PC-3 (cell line): ENCODE results near the gene FIGLA. TPM values are rescaled to one million over a fixed set of nuclear protein-coding genes. Genes with fewer than 3 reads are reported as not detected.

Experiments
- ATAC-seq: fragments of 200-7000 bp; cut with Tn5 transposase; 2 replicates; pipeline ENCODE4 v1.9.1; 2020; ENCODE audit warnings: mild to moderate bottlenecking, moderate library complexity
- BruUV-seq: library from RNA; stranded (reverse); fragments of 400-500 nt; replicated peaks from 2 replicates; lab custom pipeline; 2021; lab: Mats Ljungman, UMichigan
- CTCF ChIA-PET: fragments of 300-600 bp; sonication (Branson Sonifier 250); formaldehyde crosslinking; loops from one replicate; lab custom pipeline; 2022; ENCODE audit warnings: antibody characterized with exemption; lab: Charles Lee
- POLR2A ChIA-PET: fragments of 300-600 bp; sonication (Branson Sonifier 250); formaldehyde crosslinking; loops from one replicate; lab custom pipeline; 2022; ENCODE audit warnings: antibody characterized with exemption; ENCODE audit not compliant: unreplicated experiment; lab: Charles Lee
- DNase-seq: peaks from one replicate; pipeline ENCODE4 v3.0.0-alpha.2; 2015
- H2AFZ ChIP-seq: fragments of 300-600 bp; sonication (generic); 2 replicates; pipeline ENCODE4 v1.6.0; 2016; ENCODE audit warnings: antibody characterized with exemption, low read length
- H3F3A ChIP-seq: fragments of 300-600 bp; sonication (generic); one replicate; pipeline ENCODE4 v1.6.0; 2017; ENCODE audit warnings: antibody characterized with exemption, low read length, control low read depth, mild to moderate bottlenecking; ENCODE audit not compliant: unreplicated experiment
- H3K27ac ChIP-seq: fragments of 300-600 bp; sonication (generic); 2 replicates; pipeline ENCODE4 v1.5.1; 2016; ENCODE audit warnings: mild to moderate bottlenecking, low read length
- H3K27me3 ChIP-seq: fragments of 300-600 bp; sonication (generic); 2 replicates; pipeline ENCODE4 v1.6.1; 2016; ENCODE audit warnings: low read length, mixed read lengths
- H3K36me3 ChIP-seq: fragments of 300-600 bp; sonication (generic); 2 replicates; pipeline ENCODE4 v1.6.1; 2016; ENCODE audit warnings: low read depth, mixed run types, low read length, mixed read lengths
- H3K4me1 ChIP-seq: fragments of 300-600 bp; sonication (generic); 2 replicates; pipeline ENCODE4 v1.5.1; 2016; ENCODE audit warnings: low read length; ENCODE audit not compliant: insufficient read depth
- H3K4me2 ChIP-seq: fragments of 300-600 bp; sonication (generic); 2 replicates; pipeline ENCODE4 v1.6.0; 2016; ENCODE audit warnings: low read length
- H3K4me3 ChIP-seq: fragments of 300-600 bp; sonication (generic); 2 replicates; pipeline ENCODE4 v1.5.1; 2016; ENCODE audit warnings: mild to moderate bottlenecking, low read length, mixed read lengths
- H3K79me2 ChIP-seq: fragments of 300-600 bp; sonication (generic); 2 replicates; pipeline ENCODE4 v1.6.1; 2017; ENCODE audit warnings: low read length, mixed read lengths
- H3K9ac ChIP-seq: fragments of 300-600 bp; sonication (generic); 2 replicates; pipeline ENCODE4 v1.6.0; 2016; ENCODE audit warnings: mild to moderate bottlenecking, low read length
- H3K9me2 ChIP-seq: fragments of 300-600 bp; sonication (generic); replicated peaks from 2 replicates; pipeline ENCODE4 v1.6.1; 2016; ENCODE audit warnings: mixed run types, low read length, mixed read lengths
- H3K9me3 ChIP-seq: fragments of 300-600 bp; sonication (generic); 2 replicates; pipeline ENCODE4 v1.6.1; 2016; ENCODE audit warnings: low read length, mixed read lengths
- H4K20me1 ChIP-seq: fragments of 300-600 bp; sonication (generic); 2 replicates; pipeline ENCODE4 v1.6.1; 2016; ENCODE audit warnings: low read length, mixed read lengths
- CTCF ChIP-seq: fragments of 300-600 bp; sonication (generic); conservative IDR thresholded peaks from 2 replicates; pipeline ENCODE4 v1.5.1; 2017; ENCODE audit warnings: antibody characterized with exemption, low read depth, mild to moderate bottlenecking, low read length
- EZH2 ChIP-seq: fragments of 300-600 bp; sonication (generic); IDR thresholded peaks from one replicate; pipeline ENCODE4 v1.6.1; 2017; ENCODE audit warnings: antibody characterized with exemption, mild to moderate bottlenecking, low read length; ENCODE audit not compliant: unreplicated experiment
- EZH2phosphoT487 ChIP-seq: fragments of 300-600 bp; sonication (generic); IDR thresholded peaks from 2 replicates; pipeline ENCODE4 v1.6.1; 2018; ENCODE audit warnings: mild to moderate bottlenecking, antibody characterized with exemption, low read length, borderline replicate concordance
- intact Hi-C: fragments of 100-400 bp; cut with micrococcal nuclease; formaldehyde crosslinking; loops from 2 replicates; pipeline ENCODE4 v1.9.0; 2023
- total RNA-seq: library from RNA; depleted of rRNA; stranded (reverse); fragments of >200 nt; gene quantifications from 2 replicates; pipeline ENCODE4 v1.2.3, GENCODE V29; 2014

Gene FIGLA
- total RNA-seq, 1 experiment from 2014 or later = not detected

GRCh38 chr2:70735071-70735470 is 55.4 kb downstream of the FIGLA start:
- ChIA-PET POLR2A (no interaction called here), CTCF (interaction anchor here (0.6 kb wide), 1 partner anchor 12 kb away, joined by 3 read pairs; no protein-coding TSS in a partner anchor)
- no TSS peak for BruUV-seq
- no peak overlapping the region for H3K4me3 ChIP-seq
- intact Hi-C loops = no loop called here
- no peaks in the 10 kb centered on the region for H3F3A ChIP-seq
- no peak overlapping the region for H2AFZ ChIP-seq
- H3K27ac ChIP-seq = no peak overlapping the region
- H3K9ac ChIP-seq = no peak overlapping the region
- peaks cover 42% of the 10 kb centered on the region for H3K27me3 ChIP-seq
- TF ChIP-seq EZH2 (no peak), EZH2phosphoT487 (no peak), CTCF (no peak)
- H4K20me1 ChIP-seq = no peaks in the 10 kb centered on the region
- H3K36me3 ChIP-seq = no peaks in the 10 kb centered on the region
- ATAC-seq = no peak
- no peak for DNase-seq
- no peak overlapping the region for H3K4me2 ChIP-seq
- H3K4me1 ChIP-seq = no peaks in the 10 kb centered on the region
- H3K9me2 ChIP-seq = no peaks in the 10 kb centered on the region
- no peaks in the 10 kb centered on the region for H3K9me3 ChIP-seq
- no peaks in the 10 kb centered on the region for H3K79me2 ChIP-seq

- H3K36me3 ChIP-seq = no peaks in the 10 kb centered on the region
- H3K9me2 ChIP-seq = no peaks in the 10 kb centered on the region
- POLR2A ChIA-PET = no interaction called here
- DNase-seq (no peak), ATAC-seq (no peak)
- H2AFZ ChIP-seq = no peak overlapping the region
- no peaks in the 10 kb centered on the region for H3K4me1 ChIP-seq
- no peak overlapping the region for H3K27ac ChIP-seq
- TF ChIP-seq CTCF (no peak), EZH2phosphoT487 (no peak)
- CTCF ChIA-PET = no interaction called here
- BruUV-seq = no TSS peak
- no peaks in the 10 kb centered on the region for H3F3A ChIP-seq
- no peaks in the 10 kb centered on the region for H3K79me2 ChIP-seq
- no peaks in the 10 kb centered on the region for H4K20me1 ChIP-seq
- no peak overlapping the region for H3K4me3 ChIP-seq
- no peak overlapping the region for H3K4me2 ChIP-seq
- H3K9ac ChIP-seq = no peak overlapping the region
- peaks cover 42% of the 10 kb centered on the region for H3K27me3 ChIP-seq
- intact Hi-C loops = no loop called here
- no peaks in the 10 kb centered on the region for H3K9me3 ChIP-seq
Measured at GRCh38 chr2:70733646-70734180, 56.7 kb downstream of the FIGLA start.

GRCh38 chr2:70732766-70733645 is 57.4 kb downstream of the FIGLA start:
- TF ChIP-seq CTCF = no peak
- TF ChIP-seq EZH2 = no peak
- TF ChIP-seq EZH2phosphoT487 = no peak
- no peaks in the 10 kb centered on the region for H3K36me3 ChIP-seq
- H3F3A ChIP-seq = no peaks in the 10 kb centered on the region
- DNase-seq (no peak), ATAC-seq (no peak)
- no peaks in the 10 kb centered on the region for H4K20me1 ChIP-seq
- H3K4me3 ChIP-seq = no peak overlapping the region
- no TSS peak for BruUV-seq
- POLR2A ChIA-PET = no interaction called here
- H3K4me1 ChIP-seq = no peaks in the 10 kb centered on the region
- H3K79me2 ChIP-seq = no peaks in the 10 kb centered on the region
- no peaks in the 10 kb centered on the region for H3K9me3 ChIP-seq
- no peaks in the 10 kb centered on the region for H3K9me2 ChIP-seq
- H2AFZ ChIP-seq = no peak overlapping the region
- CTCF ChIA-PET = no interaction called here
- H3K9ac ChIP-seq = no peak overlapping the region
- intact Hi-C loops = no loop called here
- H3K27ac ChIP-seq = no peak overlapping the region
- peaks cover 42% of the 10 kb centered on the region for H3K27me3 ChIP-seq
- no peak overlapping the region for H3K4me2 ChIP-seq
